Fibroblast of mammary gland (primary cell): ENCODE measurements around the gene PTGIS.

Experiments
- DNase-seq: peaks from one replicate; pipeline ENCODE4 v3.0.0-alpha.2; 2010; ENCODE audit warnings: low read depth
- H3K4me3 ChIP-seq: 2 replicates; pipeline ENCODE4 v1.5.1; 2011; ENCODE audit warnings: low read depth, mild to moderate bottlenecking, low read length, moderate library complexity; ENCODE audit not compliant: control insufficient read depth
- TF ChIP-seq, protein P1 (sequence below): conservative IDR thresholded peaks from 2 replicates; pipeline ENCODE4 v1.5.1; 2011; ENCODE audit warnings: low read depth, low read length, inconsistent platforms; ENCODE audit not compliant: control insufficient read depth, insufficient read depth

The PTGIS gene

GRCh38 chr20:49543071-49543857 lies 24.7 kb downstream of the PTGIS start:
- no peak overlapping the region for H3K4me3 ChIP-seq
- TF ChIP-seq, protein P1, sequence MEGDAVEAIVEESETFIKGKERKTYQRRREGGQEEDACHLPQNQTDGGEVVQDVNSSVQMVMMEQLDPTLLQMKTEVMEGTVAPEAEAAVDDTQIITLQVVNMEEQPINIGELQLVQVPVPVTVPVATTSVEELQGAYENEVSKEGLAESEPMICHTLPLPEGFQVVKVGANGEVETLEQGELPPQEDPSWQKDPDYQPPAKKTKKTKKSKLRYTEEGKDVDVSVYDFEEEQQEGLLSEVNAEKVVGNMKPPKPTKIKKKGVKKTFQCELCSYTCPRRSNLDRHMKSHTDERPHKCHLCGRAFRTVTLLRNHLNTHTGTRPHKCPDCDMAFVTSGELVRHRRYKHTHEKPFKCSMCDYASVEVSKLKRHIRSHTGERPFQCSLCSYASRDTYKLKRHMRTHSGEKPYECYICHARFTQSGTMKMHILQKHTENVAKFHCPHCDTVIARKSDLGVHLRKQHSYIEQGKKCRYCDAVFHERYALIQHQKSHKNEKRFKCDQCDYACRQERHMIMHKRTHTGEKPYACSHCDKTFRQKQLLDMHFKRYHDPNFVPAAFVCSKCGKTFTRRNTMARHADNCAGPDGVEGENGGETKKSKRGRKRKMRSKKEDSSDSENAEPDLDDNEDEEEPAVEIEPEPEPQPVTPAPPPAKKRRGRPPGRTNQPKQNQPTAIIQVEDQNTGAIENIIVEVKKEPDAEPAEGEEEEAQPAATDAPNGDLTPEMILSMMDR = no peak
- no peak for DNase-seq

GRCh38 chr20:49542514-49542991 lies 25.4 kb downstream of the PTGIS start:
- no peak overlapping the region for H3K4me3 ChIP-seq
- DNase-seq = no peak
- TF ChIP-seq, protein P1 = no peak

DNA sequence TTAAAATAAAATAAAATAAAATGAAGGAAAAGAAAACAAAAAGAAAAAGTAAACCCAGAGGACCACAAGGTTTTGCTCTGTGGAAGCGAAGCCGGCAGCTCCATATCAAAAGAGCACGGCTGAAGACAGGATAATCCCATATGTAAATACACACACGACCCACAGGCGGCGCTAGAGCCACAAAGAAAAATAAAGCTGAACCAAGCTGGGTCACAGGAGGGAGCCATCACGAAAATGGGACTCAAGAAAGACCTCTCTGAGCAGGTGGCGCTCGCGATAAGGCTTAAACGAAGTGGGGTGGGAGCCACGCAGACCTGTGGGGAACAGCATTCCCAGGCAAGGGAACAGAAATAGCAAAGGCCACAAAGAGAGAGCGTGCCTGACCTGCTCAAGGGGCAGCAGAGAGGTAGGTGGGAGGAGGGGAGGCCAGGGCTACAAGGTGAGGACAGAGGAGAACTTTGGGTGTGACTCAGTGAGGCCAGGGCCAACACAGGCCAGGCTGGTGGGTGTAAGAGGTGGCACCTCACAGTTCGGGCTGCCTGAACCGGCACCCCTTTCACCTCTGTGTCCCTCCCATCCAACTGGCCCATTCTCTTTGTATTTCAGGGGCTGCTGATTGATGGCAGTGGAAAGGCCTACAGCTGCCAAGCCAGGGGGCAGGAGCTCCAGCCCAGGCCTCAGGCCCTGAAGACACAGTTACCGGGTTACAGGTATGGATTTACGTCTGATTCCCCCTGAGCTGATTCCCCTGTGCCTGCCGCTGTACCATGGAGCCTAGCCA lies 26.0 kb downstream of the PTGIS start:
- H3K4me3 ChIP-seq = no peak overlapping the region
- peak; percentile 76 for DNase-seq
- TF ChIP-seq, protein P1 = peak; percentile 85

DNA sequence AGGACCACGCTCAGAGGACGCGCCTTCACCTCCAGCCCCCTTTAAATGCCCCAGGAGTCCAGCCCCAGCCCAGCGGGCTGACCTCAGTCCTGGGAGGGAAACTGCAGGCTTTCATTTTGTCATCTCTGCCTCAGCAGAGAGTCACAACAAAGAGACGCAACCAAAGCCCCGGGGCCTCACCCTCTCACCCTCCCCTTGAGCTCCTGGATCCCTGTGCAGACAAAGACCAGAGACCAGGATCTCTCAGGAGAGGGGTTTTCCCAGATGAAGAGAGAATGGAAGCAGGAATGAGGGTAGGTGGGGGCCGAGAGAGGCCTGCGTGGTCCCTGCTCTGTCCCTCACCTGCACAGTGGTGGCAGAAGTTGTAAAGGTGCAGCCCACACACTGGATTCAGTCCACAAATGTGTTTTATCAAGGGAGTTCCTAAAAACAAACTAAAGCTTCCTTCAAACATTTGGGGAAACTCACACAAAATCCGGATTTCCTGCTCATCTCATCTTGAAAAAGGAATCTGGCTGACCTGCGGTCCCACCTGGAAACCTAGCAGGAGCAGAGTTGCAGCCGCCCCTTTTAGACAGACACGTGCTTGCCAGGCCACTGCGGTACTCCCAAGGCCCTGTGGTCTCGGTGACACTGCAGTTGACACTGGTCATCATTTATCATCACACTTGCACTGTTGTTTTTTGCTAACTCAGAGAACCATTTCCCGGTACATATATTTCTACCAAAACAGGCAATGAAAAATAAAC lies 27.1 kb downstream of the PTGIS start:
- TF ChIP-seq, protein P1 = no peak
- no peak overlapping the region for H3K4me3 ChIP-seq
- no peak for DNase-seq

DNA sequence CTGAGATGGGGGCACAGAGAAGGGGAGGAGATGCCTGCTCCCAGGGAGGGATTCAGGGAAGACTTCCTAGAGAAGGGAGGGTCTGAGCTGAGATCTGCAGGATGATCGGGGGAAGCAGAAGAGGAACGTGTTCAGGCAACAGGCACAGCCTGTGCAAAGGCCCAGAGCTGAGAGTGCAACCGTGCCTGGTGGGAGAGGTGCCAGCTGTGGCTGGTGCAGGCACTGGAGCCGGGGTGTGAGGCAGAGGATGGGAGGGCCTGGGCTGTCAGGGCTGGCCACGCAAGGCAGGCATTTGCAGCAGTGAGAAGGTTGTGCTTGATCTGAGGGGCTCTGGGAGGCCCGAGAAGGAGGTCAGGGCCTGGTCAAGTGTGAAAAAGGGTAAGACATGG lies 27.7 kb downstream of the PTGIS start:
- DNase-seq = no peak
- TF ChIP-seq, protein P1 = no peak
- no peak overlapping the region for H3K4me3 ChIP-seq

GRCh38 chr20:49539481-49540231 lies 28.3 kb downstream of the PTGIS start:
- no peak overlapping the region for H3K4me3 ChIP-seq
- no peak for DNase-seq
- TF ChIP-seq, protein P1 = no peak
